NB4 (cell line): ENCODE measurements around the gene NFS1.

Experiments used
- CTCF ChIP-seq: IDR thresholded peaks from one replicate; pipeline ENCODE4 v1.5.1; 2012; ENCODE audit warnings: low read depth, low read length
- MAX ChIP-seq: IDR thresholded peaks from 2 replicates; pipeline ENCODE4 v1.6.1; 2011; ENCODE audit warnings: low read depth, low read length
- MYC ChIP-seq: IDR thresholded peaks from 2 replicates; pipeline ENCODE4 v1.6.1; 2011; ENCODE audit warnings: low read depth, low read length
- POLR2A ChIP-seq: IDR thresholded peaks from 2 replicates; pipeline ENCODE4 v1.6.1; 2011; ENCODE audit warnings: mild to moderate bottlenecking; ENCODE audit not compliant: insufficient read length; ENCODE audit errors: extremely low read depth

GRCh38 chr20:35630636-35631035, 68.5 kb downstream of the NFS1 start:
- TF ChIP-seq CTCF (no peak), POLR2A (no peak), MAX (no peak), MYC (no peak)
